DOHH2 (cell line): ENCODE results near the gene PPP2R5E.

Experiments
- EZH2phosphoT487 ChIP-seq: fragments of 200-600 bp; sonication (generic); IDR thresholded peaks from 2 replicates; pipeline ENCODE4 v1.6.1; 2017; ENCODE audit warnings: borderline replicate concordance, mild to moderate bottlenecking, antibody characterized with exemption, low read length, moderate library complexity, mixed read lengths
- TF ChIP-seq, protein P1 (sequence below): fragments of 200-600 bp; sonication (generic); IDR thresholded peaks from one replicate; pipeline ENCODE4 v1.5.1; 2014; ENCODE audit warnings: antibody characterized with exemption, mild to moderate bottlenecking, low read depth, low read length; ENCODE audit not compliant: poor library complexity, severe bottlenecking

DNA sequence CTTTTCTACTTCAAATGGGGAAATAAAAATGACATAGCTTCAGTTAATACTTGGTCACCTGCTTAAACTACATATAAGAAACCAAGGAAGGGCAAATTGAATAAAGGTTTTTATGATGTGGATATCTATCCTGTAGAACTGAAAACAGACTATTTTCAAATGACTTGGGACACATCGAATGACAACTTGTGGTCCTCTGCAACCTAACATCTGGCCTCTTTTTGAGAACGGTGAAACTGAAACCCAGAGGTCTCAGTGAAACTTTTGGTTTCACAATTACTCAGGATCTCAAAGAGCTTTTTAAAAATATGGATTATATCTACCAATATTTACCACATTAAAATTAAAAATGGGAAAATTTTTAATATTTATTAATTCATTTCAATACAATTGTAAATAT is 65.2 kb downstream of the PPP2R5E start:
- TF ChIP-seq, protein P1, sequence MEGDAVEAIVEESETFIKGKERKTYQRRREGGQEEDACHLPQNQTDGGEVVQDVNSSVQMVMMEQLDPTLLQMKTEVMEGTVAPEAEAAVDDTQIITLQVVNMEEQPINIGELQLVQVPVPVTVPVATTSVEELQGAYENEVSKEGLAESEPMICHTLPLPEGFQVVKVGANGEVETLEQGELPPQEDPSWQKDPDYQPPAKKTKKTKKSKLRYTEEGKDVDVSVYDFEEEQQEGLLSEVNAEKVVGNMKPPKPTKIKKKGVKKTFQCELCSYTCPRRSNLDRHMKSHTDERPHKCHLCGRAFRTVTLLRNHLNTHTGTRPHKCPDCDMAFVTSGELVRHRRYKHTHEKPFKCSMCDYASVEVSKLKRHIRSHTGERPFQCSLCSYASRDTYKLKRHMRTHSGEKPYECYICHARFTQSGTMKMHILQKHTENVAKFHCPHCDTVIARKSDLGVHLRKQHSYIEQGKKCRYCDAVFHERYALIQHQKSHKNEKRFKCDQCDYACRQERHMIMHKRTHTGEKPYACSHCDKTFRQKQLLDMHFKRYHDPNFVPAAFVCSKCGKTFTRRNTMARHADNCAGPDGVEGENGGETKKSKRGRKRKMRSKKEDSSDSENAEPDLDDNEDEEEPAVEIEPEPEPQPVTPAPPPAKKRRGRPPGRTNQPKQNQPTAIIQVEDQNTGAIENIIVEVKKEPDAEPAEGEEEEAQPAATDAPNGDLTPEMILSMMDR, result no peak
- no peak for TF ChIP-seq EZH2phosphoT487
